A549 (cell line): ENCODE results near the gene RGS6. TPM values are rescaled to one million over a fixed set of nuclear protein-coding genes. Genes with fewer than 3 reads are reported as not detected.

Experiments
- ATAC-seq, 2 experiments: fragments of 200-7000 bp in 1 of 2; fragments of >200 bp in 1 of 2; cut with Nextera tagmentation in 1 of 2; cut with Tn5 transposase in 1 of 2; 3 replicates each; pipeline versions ENCODE4 v1.8.0 to v1.9.1; 2018 to 2020; ENCODE audit warnings: mild to moderate bottlenecking in 1 of 2, moderate library complexity in 1 of 2
- CTCF ChIA-PET: fragments of 300-600 bp; sonication (Branson Sonifier 250); formaldehyde crosslinking; extraction: SDS; loops from one replicate; lab custom pipeline; 2021; ENCODE audit warnings: antibody characterized with exemption, inconsistent platforms; lab: Yijun Ruan, JAX
- POLR2A ChIA-PET: fragments of 350-600 bp; formaldehyde crosslinking; extraction: SDS; loops from one replicate; lab custom pipeline; 2021; ENCODE audit warnings: antibody characterized with exemption, inconsistent platforms; lab: Yijun Ruan, JAX
- DNase-seq, 2 experiments: peaks; one replicate each; pipeline versions ENCODE4 v3.0.0 to v3.0.0-alpha.2; 2011 to 2016; ENCODE audit warnings: low read depth in 1 of 2, low spot score in 1 of 2
- FAIRE-seq: peaks from 2 replicates; lab custom pipeline; 2011; peaks lifted over from hg19 to GRCh38; lab: Jason Lieb, UNC
- H3K27ac ChIP-seq, 2 experiments: fragments of >200 bp; sonication (Bioruptor Twin); formaldehyde crosslinking; 3 replicates each; pipeline ENCODE4 v1.5.1; 2016 to 2017
- H3K4me1 ChIP-seq: fragments of >200 bp; sonication (Bioruptor Twin); formaldehyde crosslinking; 3 replicates; pipeline ENCODE4 v1.6.1; 2016
- H3K4me2 ChIP-seq: fragments of >200 bp; sonication (Bioruptor Twin); formaldehyde crosslinking; 3 replicates; pipeline ENCODE4 v1.6.1; 2016
- H3K4me3 ChIP-seq: fragments of >200 bp; sonication (Bioruptor Twin); formaldehyde crosslinking; 3 replicates; pipeline ENCODE4 v1.5.1; 2016
- H3K9me3 ChIP-seq: fragments of >200 bp; sonication (Bioruptor Twin); formaldehyde crosslinking; 3 replicates; pipeline ENCODE4 v1.6.1; 2016
- BHLHE40 ChIP-seq: IDR thresholded peaks from 2 replicates; pipeline ENCODE4 v1.6.1; 2012; ENCODE audit warnings: low read depth, low read length, inconsistent platforms
- CBX8 ChIP-seq: fragments of 200-600 bp; sonication (generic); IDR thresholded peaks from 2 replicates; pipeline ENCODE4 v1.6.1; 2016
- CEBPB ChIP-seq, 2 experiments: fragments of >200 bp in 1 of 2; sonication (Bioruptor Twin) in 1 of 2; formaldehyde crosslinking in 1 of 2; IDR thresholded peaks; 2 replicates each; pipeline ENCODE4 v1.6.1; 2012 to 2016
- CHD4 ChIP-seq: fragments of 200-600 bp; sonication (generic); IDR thresholded peaks from 2 replicates; pipeline ENCODE4 v1.6.1; 2016; ENCODE audit warnings: antibody characterized with exemption, mild to moderate bottlenecking, borderline replicate concordance
- E2F6 ChIP-seq: IDR thresholded peaks from 2 replicates; pipeline ENCODE4 v1.6.1; 2012; ENCODE audit warnings: low read depth, borderline replicate concordance
- EHMT2 ChIP-seq: fragments of 200-600 bp; sonication (generic); IDR thresholded peaks from 2 replicates; pipeline ENCODE4 v1.6.1; 2016; ENCODE audit warnings: antibody characterized with exemption, low read depth, mild to moderate bottlenecking, moderate library complexity
- ELK1 ChIP-seq: fragments of 150-350 bp; IDR thresholded peaks from 2 replicates; pipeline ENCODE4 v1.6.1; 2014; ENCODE audit warnings: low read depth, mild to moderate bottlenecking, low read length
- ESRRA ChIP-seq: fragments of 150-350 bp; IDR thresholded peaks from 2 replicates; pipeline ENCODE4 v1.6.1; 2014; ENCODE audit warnings: mild to moderate bottlenecking, low read length, borderline replicate concordance
- FOSB ChIP-seq: fragments of 250-450 bp; sonication (Bioruptor Pico); IDR thresholded peaks from 2 replicates; pipeline ENCODE4 v1.5.0; 2020; ENCODE audit warnings: mild to moderate bottlenecking, moderate library complexity
- FOSL2 ChIP-seq, 2 experiments: fragments of 450-650 bp in 1 of 2; fragments of >200 bp in 1 of 2; sonication (Bioruptor Twin) in 1 of 2; formaldehyde crosslinking; IDR thresholded peaks; 2 replicates each; pipeline versions ENCODE4 v1.5.0 to v1.6.1; 2016 to 2020; ENCODE audit warnings: mild to moderate bottlenecking in 1 of 2, moderate library complexity in 1 of 2
- HDAC2 ChIP-seq: fragments of 200-600 bp; sonication (generic); IDR thresholded peaks from 2 replicates; pipeline ENCODE4 v1.6.1; 2016
- HES2 ChIP-seq: fragments of >200 bp; sonication (Bioruptor Twin); formaldehyde crosslinking; IDR thresholded peaks from 2 replicates; pipeline ENCODE4 v1.6.1; 2016
- HOXA7 ChIP-seq: fragments of 250-450 bp; sonication (Bioruptor Pico); IDR thresholded peaks from 2 replicates; pipeline ENCODE4 v1.5.0; 2020; ENCODE audit warnings: mild to moderate bottlenecking, moderate library complexity
- JUNB ChIP-seq: fragments of >200 bp; sonication (Bioruptor Twin); formaldehyde crosslinking; IDR thresholded peaks from 2 replicates; pipeline ENCODE4 v1.6.1; 2016
- KDM1A ChIP-seq: fragments of 200-600 bp; sonication (generic); IDR thresholded peaks from 2 replicates; pipeline ENCODE4 v1.6.1; 2016; ENCODE audit warnings: low read depth, mild to moderate bottlenecking
- KDM5A ChIP-seq: fragments of 200-600 bp; sonication (generic); IDR thresholded peaks from 2 replicates; pipeline ENCODE4 v1.6.1; 2016; ENCODE audit warnings: antibody characterized with exemption, mild to moderate bottlenecking
- MAFK ChIP-seq: fragments of 450-650 bp; IDR thresholded peaks from 2 replicates; pipeline ENCODE4 v1.6.1; 2014; ENCODE audit not compliant: partially characterized antibody
- MAZ ChIP-seq: fragments of 150-350 bp; IDR thresholded peaks from 2 replicates; pipeline ENCODE4 v1.6.1; 2014; ENCODE audit warnings: antibody characterized with exemption, low read depth, low read length, borderline replicate concordance
- NFE2L2 ChIP-seq: fragments of 150-350 bp; conservative IDR thresholded peaks from 2 replicates; pipeline ENCODE4 v1.6.1; 2014; ENCODE audit warnings: low read length
- NR3C1 ChIP-seq: fragments of >200 bp; sonication (Bioruptor Twin); formaldehyde crosslinking; IDR thresholded peaks from 3 replicates; pipeline ENCODE4 v1.6.1; 2017
- PBX3 ChIP-seq: IDR thresholded peaks from 2 replicates; pipeline ENCODE4 v1.6.1; 2012
- POLR2AphosphoS2 ChIP-seq: conservative IDR thresholded peaks from 2 replicates; pipeline ENCODE4 v1.6.1; 2012; ENCODE audit warnings: low read length, improper control_type of control experiment, inconsistent platforms
- RARB ChIP-seq: fragments of 250-450 bp; sonication (Bioruptor Pico); IDR thresholded peaks from 2 replicates; pipeline ENCODE4 v1.8.0; 2021; ENCODE audit warnings: mild to moderate bottlenecking, moderate library complexity
- USF2 ChIP-seq: fragments of 450-650 bp; IDR thresholded peaks from 2 replicates; pipeline ENCODE4 v1.6.1; 2014; ENCODE audit warnings: antibody characterized with exemption
- ZFP36 ChIP-seq: fragments of 450-650 bp; IDR thresholded peaks from 2 replicates; pipeline ENCODE4 v1.6.1; 2014; ENCODE audit warnings: borderline replicate concordance; ENCODE audit not compliant: partially characterized antibody
- ZNF302 ChIP-seq: fragments of 250-450 bp; sonication (Bioruptor Pico); IDR thresholded peaks from 2 replicates; pipeline ENCODE4 v1.9.0; 2021; ENCODE audit warnings: inconsistent platforms, mild to moderate bottlenecking, moderate library complexity
- WGBS: methylation state at CpG from one replicate; pipeline ENCODE4 v1.1.6; 2017; ENCODE audit errors: missing lambda C conversion rate; 5-methylcytosine and 5-hydroxymethylcytosine counted together
- polyA plus RNA-seq, 4 experiments: library from polyadenylated mRNA; depleted of rRNA in 3 of 4; stranded (reverse); fragments of >200 nt; fragmentation: RNase III in 1 of 4; extraction: RNeasy Plus Mini Kit Qiagen cat#74134 plus additional on column Dnase treatment in 1 of 4; gene quantifications; 2 replicates in 3 of 4; 3 replicates in 1 of 4; pipeline ENCODE4 v1.2.3, GENCODE V29; 2011 to 2017

RGS6 gene
- polyA plus RNA-seq, 2 of the 4 experiments (the other 2 are of a cell fraction) = not detected

- ATAC-seq (no peak), FAIRE-seq (no peak), DNase-seq (no peak)
- ChIA-PET POLR2A (no interaction called here), CTCF (no interaction called here)
- TF ChIP-seq ELK1 = no peak
- no peak for TF ChIP-seq MAFK
- TF ChIP-seq USF2 = no peak
- TF ChIP-seq HES2 = no peak
- Histone ChIP-seq H3K4me3 (no peak overlapping the region), H3K9me3 (no peaks in the 10 kb centered on the region), H3K4me1 (no peaks in the 10 kb centered on the region), H3K4me2 (no peak overlapping the region), H3K27ac (no peak overlapping the region)
- WGBS = 19% methylated on average over 3 of the region's 3 CpGs
These were observed 470.1 kb downstream of the RGS6 start for GRCh38 chr14:72402377-72402772.

- H3K4me1 ChIP-seq = no peaks in the 10 kb centered on the region
- ATAC-seq = no peak
- no peak overlapping the region for H3K4me3 ChIP-seq
- H3K9me3 ChIP-seq = no peaks in the 10 kb centered on the region
- H3K27ac ChIP-seq = no peak overlapping the region
- TF ChIP-seq KDM5A (no peak), BHLHE40 (no peak), HOXA7 (CRISPR knock-in tag) (no peak), HDAC2 (no peak), FOSB (CRISPR knock-in tag) (no peak), ZNF302 (CRISPR knock-in tag) (no peak), E2F6 (no peak), ZFP36 (no peak), CBX8 (no peak), CHD4 (no peak), POLR2AphosphoS2 (no peak), NR3C1 (no peak), PBX3 (no peak), EHMT2 (no peak)
- TF ChIP-seq, all 56 proteins: peak for 0
- DNase-seq (no peak), FAIRE-seq (no peak)
- H3K4me2 ChIP-seq = no peak overlapping the region
- ChIA-PET POLR2A (no interaction called here), CTCF (interaction anchor here (0.7 to 1.0 kb wide), 4 partner anchors 14 to 32 kb away, joined by 3 to 6 read pairs (median 3); no protein-coding TSS in a partner anchor)
- WGBS = 0% methylated on average over 4 of the region's 4 CpGs
These were observed 472.0 kb downstream of the RGS6 start for GRCh38 chr14:72404106-72404774.

- H3K27ac ChIP-seq = no peak overlapping the region
- no peaks in the 10 kb centered on the region for H3K9me3 ChIP-seq
- CTCF ChIA-PET = interaction anchor here (0.7 to 1.0 kb wide), 3 partner anchors 12 to 16 kb away, joined by 3 to 6 read pairs (median 3); no protein-coding TSS in a partner anchor
- WGBS = 1% methylated on average over 3 of the region's 3 CpGs
- ATAC-seq = no peak; a peak in 1 of 6 replicates
- DNase-seq = no peak
- H3K4me2 ChIP-seq = no peak overlapping the region
- no peak overlapping the region for H3K4me3 ChIP-seq
- H3K4me1 ChIP-seq = no peaks in the 10 kb centered on the region
- no peak for FAIRE-seq
- POLR2A ChIA-PET = no interaction called here
- TF ChIP-seq RARB (CRISPR knock-in tag) (no peak), FOSL2 (IDR thresholded peaks at IDR 0.05) (no peak), FOSL2 (CRISPR knock-in tag; IDR thresholded peaks at IDR 0.05) (no peak), JUNB (no peak), CEBPB (IDR thresholded peaks at IDR 0.05) (no peak), MAFK (no peak), CHD4 (no peak), HDAC2 (no peak), MAZ (no peak), NFE2L2 (no peak), KDM1A (no peak), PBX3 (no peak), ESRRA (no peak), HES2 (no peak)
These were observed 472.8 kb downstream of the RGS6 start for GRCh38 chr14:72404998-72405397.
